ENCODE measurements around the gene PTP4A2.
A peak's percentile ranks its signal among the peaks of the same experiment; 100 is the strongest.

- peak in 1 of 4 experiments; percentile 48 for TF ChIP-seq CTCF (IDR thresholded peaks at IDR 0.05)
- no peak for TF ChIP-seq POLR2A (IDR thresholded peaks at IDR 0.05)
- no peak for TF ChIP-seq EP300 (IDR thresholded peaks at IDR 0.05)
Measured at GRCh38 chr1:31938184-31938975, at the start of gene PTP4A2.

Measured in sigmoid colon (tissue), 4 donors.